Upper lobe of right lung (tissue), 1 donor: Measurements from ENCODE around the gene NOL9. TPM values are rescaled to one million over a fixed set of nuclear protein-coding genes. Genes with fewer than 3 reads are reported as not detected.
A peak's percentile ranks its signal among the peaks of the same experiment; 100 is the strongest.

ENCODE experiments used
- ATAC-seq: fragments of 200-7000 bp; cut with Tn5 transposase; one replicate; pipeline ENCODE4 v1.9.1; 2020; ENCODE audit warnings: mild to moderate bottlenecking, moderate library complexity
- DNase-seq: peaks from one replicate; pipeline ENCODE4 v3.0.0-alpha.2; 2020
- H3K27ac ChIP-seq: fragments of 200-600 bp; one replicate; pipeline ENCODE4 v1.8.0; 2022
- H3K27me3 ChIP-seq: fragments of 200-600 bp; one replicate; pipeline ENCODE4 v1.8.0; 2022; ENCODE audit warnings: mild to moderate bottlenecking
- H3K36me3 ChIP-seq: fragments of 200-600 bp; one replicate; pipeline ENCODE4 v1.8.0; 2022
- H3K4me1 ChIP-seq: fragments of 200-600 bp; one replicate; pipeline ENCODE4 v1.8.0; 2022
- H3K4me3 ChIP-seq: fragments of 200-600 bp; one replicate; pipeline ENCODE4 v1.8.0; 2022; ENCODE audit warnings: mild to moderate bottlenecking
- H3K9me3 ChIP-seq: fragments of 200-600 bp; one replicate; pipeline ENCODE4 v1.8.0; 2022
- CTCF ChIP-seq: fragments of 200-600 bp; IDR thresholded peaks from one replicate; pipeline ENCODE4 v1.8.0; 2022; ENCODE audit warnings: antibody characterized with exemption
- intact Hi-C: fragments of 100-400 bp; cut with DNase I; formaldehyde crosslinking; loops from one replicate; pipeline ENCODE4 v1.11.0; 2022
- total RNA-seq: library from RNA; stranded (reverse); fragmentation: NEBNext Ultra II Directional; extraction: Animal tissue kit (Norgen Biotek cat#: 25700); gene quantifications from one replicate; pipeline ENCODE4 v1.2.1, GENCODE V29; 2021
- donor health status: DM: no; HTN: yes; CAD: no; lungs with severe emphysema.

The NOL9 gene
- total RNA-seq, 1 donor from 2014 or later, result 23.6 TPM

- DNase-seq (no peak), ATAC-seq (no peak)
- no peak for TF ChIP-seq CTCF
- no peak overlapping the region for H3K4me3 ChIP-seq
- no peak overlapping the region for H3K27ac ChIP-seq
- no peaks in the 10 kb centered on the region for H3K36me3 ChIP-seq
- intact Hi-C loops, result no loop called here
- no peaks in the 10 kb centered on the region for H3K9me3 ChIP-seq
- H3K27me3 ChIP-seq, result no peaks in the 10 kb centered on the region
- no peaks in the 10 kb centered on the region for H3K4me1 ChIP-seq
These were observed 80.1 kb downstream of the NOL9 start for GRCh38 chr1:6473974-6474814.

GRCh38 chr1:6473156-6473555 lies 81.2 kb downstream of the NOL9 start:
- intact Hi-C loops, result no loop called here
- DNase-seq (no peak), ATAC-seq (no peak)
- H3K9me3 ChIP-seq, result no peaks in the 10 kb centered on the region
- no peaks in the 10 kb centered on the region for H3K4me1 ChIP-seq
- no peak overlapping the region for H3K27ac ChIP-seq
- H3K4me3 ChIP-seq, result no peak overlapping the region
- H3K36me3 ChIP-seq, result no peaks in the 10 kb centered on the region
- no peaks in the 10 kb centered on the region for H3K27me3 ChIP-seq
- no peak for TF ChIP-seq CTCF

- intact Hi-C loops, result no loop called here
These were observed 81.9 kb downstream of the NOL9 start for GRCh38 chr1:6472391-6472790.

GRCh38 chr1:6471970-6472368 lies 82.3 kb downstream of the NOL9 start:
- Histone ChIP-seq H3K4me3 (no peak overlapping the region), H3K9me3 (no peaks in the 10 kb centered on the region), H3K27me3 (no peaks in the 10 kb centered on the region), H3K4me1 (no peaks in the 10 kb centered on the region), H3K36me3 (no peaks in the 10 kb centered on the region), H3K27ac (peak overlapping the region; percentile 47)
- ATAC-seq (peak; percentile 81), DNase-seq (peak; percentile 87)
- TF ChIP-seq CTCF, result no peak
- intact Hi-C loops, result no loop called here

More at GRCh38 chr1:6472391-6472790, 81.9 kb downstream of the NOL9 start:
- Histone ChIP-seq H3K27me3 (no peaks in the 10 kb centered on the region), H3K9me3 (no peaks in the 10 kb centered on the region), H3K4me1 (no peaks in the 10 kb centered on the region), H3K27ac (peak overlapping the region; percentile 47), H3K36me3 (no peaks in the 10 kb centered on the region), H3K4me3 (no peak overlapping the region)
- ATAC-seq, result peak; percentile 3
- peak; percentile 14 for TF ChIP-seq CTCF
- no peak for DNase-seq

Other genes starting within 250 kb of the NOL9 start
- 22.8 TPM for gene ACOT7, start 160.7 kb downstream of the NOL9 start, total RNA-seq
- gene HES2, start 134.6 kb downstream of the NOL9 start, total RNA-seq, result 5.7 TPM
- 4.3 TPM for gene ESPN, start 129.7 kb downstream of the NOL9 start, total RNA-seq
- 10.0 TPM for gene TNFRSF25, start 88.3 kb downstream of the NOL9 start, total RNA-seq
- 12.2 TPM for gene PLEKHG5, start 62.8 kb downstream of the NOL9 start, total RNA-seq
- not detected for gene TAS1R1, start 794 bp upstream of the NOL9 start, total RNA-seq
- gene ZBTB48, start 25.5 kb upstream of the NOL9 start, total RNA-seq, result 31.5 TPM
- 21.8 TPM for gene KLHL21, start 48.4 kb upstream of the NOL9 start, total RNA-seq
- gene PHF13, start 59.2 kb upstream of the NOL9 start, total RNA-seq, result 10.8 TPM
- gene THAP3, start 70.4 kb upstream of the NOL9 start, total RNA-seq, result 15.3 TPM
- gene DNAJC11, start 147.3 kb upstream of the NOL9 start, total RNA-seq, result 37.6 TPM
- gene CAMTA1, start 230.9 kb upstream of the NOL9 start, total RNA-seq, result 63.4 TPM